Middle frontal gyrus (tissue), 1 donor: ENCODE data around the gene TMEM126A.
"Not testable (repeated sequence)": the region's sequence is repeated elsewhere in the genome, so short reads cannot be mapped to it uniquely, and the experiment has no call there.

Experiments used
- DNase-seq: peaks from one replicate; pipeline ENCODE4 v3.0.0-alpha.2; 2015; ENCODE audit warnings: low spot score; ENCODE audit errors: extremely low spot score

Gene TMEM126A

DNA sequence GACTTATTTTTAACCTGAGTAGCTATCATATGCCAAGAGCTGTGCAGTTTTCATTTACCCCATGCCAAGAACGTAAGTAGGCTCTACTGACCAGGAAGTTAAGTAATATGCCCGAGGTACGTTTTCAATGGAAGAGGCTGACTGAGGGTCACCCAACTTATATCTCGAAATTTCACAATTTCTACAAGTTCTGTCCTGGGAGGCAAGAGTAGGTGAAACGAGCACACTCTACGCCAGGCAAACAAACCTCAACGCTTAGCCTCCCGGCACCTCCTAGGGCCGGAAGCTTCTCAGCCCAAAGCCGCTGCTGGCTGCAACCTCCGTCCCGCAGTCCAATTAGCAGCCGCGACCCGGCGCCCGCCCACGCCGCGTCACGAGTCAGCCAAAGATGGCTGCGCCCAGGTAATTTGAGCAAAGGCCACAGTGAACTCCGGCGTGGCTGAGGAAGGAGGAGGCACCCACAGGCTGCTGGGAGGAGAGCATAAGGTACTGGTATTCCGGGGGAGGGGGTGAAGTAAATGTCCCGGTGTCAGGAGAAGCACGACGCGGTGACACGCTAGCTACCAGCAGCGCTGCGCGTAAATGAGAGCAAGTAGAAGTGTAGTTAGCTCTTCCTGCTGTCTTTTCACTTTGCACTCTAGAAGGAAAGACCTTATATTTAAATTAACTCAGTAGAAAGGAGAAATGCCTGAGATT is at the start of gene TMEM126A:
TMEM126A (plus strand) TSS at position 364 of the 696 bp plus-strand sequence. CDS start 2,289 bp downstream, outside the sequence.
- peak; percentile 90 for DNase-seq

DNA sequence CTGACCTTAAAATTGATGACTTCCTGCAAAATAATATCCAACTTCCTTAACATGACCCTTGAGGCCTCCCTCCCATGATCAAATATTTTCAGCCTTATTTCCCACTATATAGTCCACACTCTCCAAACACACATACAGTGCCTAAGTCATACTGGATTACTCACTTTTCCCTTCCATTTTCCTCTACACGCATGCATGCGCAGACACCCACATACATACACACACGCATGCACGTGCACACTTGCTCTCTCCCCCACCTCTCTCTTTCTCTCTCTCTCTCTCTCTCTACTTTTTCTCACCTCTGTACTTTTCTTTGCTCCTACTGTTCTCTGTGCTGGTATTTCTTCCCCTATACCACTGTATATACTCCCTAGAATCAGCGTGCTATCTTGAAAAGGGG is 48.7 kb upstream of the TMEM126A start:
- no peak for DNase-seq

GRCh38 chr11:85602526-85603213 is 45.1 kb upstream of the TMEM126A start:
- no peak for DNase-seq

DNA sequence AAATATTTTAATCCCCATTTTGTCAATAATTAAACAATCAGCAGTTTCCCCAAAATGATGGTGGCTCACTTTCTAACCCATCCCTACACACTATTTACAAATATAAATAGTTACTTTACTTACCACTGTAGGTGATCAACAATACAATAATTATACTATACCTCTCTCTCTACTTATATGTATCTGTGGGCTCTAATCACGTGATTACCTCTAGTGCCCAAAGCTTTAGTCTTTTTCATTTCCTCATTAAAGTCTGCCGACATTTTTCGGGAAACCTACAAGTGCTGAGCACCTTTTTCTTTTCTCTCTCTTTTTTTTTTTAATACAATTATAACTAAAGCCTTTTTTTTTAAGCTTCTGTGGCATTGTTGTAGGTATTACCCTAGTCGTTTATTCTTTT is 44.5 kb upstream of the TMEM126A start:
- no peak for DNase-seq

- not testable (repeated sequence) for DNase-seq
Observed at GRCh38 chr11:85606237-85606636, 41.5 kb upstream of the TMEM126A start.

GRCh38 chr11:85608621-85609020 is 39.1 kb upstream of the TMEM126A start:
- DNase-seq: not testable (repeated sequence)

- not testable (repeated sequence) for DNase-seq
Observed at GRCh38 chr11:85609286-85609685, 38.5 kb upstream of the TMEM126A start.

DNA sequence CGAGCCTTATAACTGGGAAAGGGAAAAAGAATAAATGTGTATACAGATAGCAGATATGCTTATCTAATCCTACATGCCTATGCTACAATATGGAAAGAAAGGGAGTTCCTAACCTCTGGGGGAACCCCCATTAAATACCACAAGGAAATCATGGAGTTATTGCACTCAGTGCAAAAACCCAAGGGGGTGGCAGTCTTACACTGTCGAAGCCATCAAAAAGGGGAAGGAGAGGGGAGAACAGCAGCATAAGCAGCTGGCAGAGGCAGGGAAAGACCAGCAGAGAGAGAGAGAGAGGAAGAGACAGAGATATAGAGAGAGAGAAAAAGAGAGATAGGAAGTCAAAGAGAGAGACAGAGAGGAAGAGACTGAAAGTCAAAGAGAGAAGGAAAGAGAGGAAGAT is 36.1 kb upstream of the TMEM126A start:
- DNase-seq: not testable (repeated sequence)

DNA sequence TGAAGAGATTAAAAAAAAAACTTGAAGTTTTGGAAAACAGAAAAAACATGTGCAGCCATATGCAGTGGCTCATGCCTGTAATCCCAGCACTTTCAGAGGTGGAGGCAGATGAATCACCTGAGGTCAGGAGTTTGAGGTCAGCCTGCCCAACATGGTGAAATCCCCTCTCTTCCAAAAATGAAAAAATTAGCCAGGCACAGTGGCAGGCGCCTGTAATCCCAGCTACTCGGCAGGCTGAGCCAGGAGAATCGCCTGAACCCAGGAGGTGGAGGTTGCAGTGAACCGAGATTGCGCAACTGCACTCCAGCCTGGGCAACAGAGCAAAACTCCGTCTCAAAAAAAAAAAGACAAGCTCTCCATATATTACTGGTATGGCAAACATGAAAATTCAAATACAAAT is 28.3 kb upstream of the TMEM126A start:
- no peak for DNase-seq

DNA sequence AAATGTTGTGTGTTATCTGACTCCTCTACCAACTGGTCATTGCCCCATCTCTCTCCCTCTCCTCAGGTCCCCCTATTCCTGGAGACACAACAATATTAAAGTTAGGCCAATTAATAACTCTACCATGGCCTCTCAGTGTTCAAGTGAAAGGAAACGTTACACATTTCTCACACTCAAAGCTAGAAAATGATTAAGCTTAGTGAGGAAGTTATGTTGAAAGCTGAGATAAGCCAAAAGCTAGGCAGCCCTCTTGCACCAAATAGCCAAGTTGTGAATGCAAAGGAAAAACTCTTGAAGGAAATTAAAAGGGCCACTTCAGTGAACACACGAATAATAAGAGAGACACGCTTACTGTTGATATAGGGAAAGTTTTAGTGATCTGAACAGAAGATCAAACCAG is 27.5 kb upstream of the TMEM126A start:
- no peak for DNase-seq

GRCh38 chr11:85626496-85626895 is 21.3 kb upstream of the TMEM126A start:
- no peak for DNase-seq

DNA sequence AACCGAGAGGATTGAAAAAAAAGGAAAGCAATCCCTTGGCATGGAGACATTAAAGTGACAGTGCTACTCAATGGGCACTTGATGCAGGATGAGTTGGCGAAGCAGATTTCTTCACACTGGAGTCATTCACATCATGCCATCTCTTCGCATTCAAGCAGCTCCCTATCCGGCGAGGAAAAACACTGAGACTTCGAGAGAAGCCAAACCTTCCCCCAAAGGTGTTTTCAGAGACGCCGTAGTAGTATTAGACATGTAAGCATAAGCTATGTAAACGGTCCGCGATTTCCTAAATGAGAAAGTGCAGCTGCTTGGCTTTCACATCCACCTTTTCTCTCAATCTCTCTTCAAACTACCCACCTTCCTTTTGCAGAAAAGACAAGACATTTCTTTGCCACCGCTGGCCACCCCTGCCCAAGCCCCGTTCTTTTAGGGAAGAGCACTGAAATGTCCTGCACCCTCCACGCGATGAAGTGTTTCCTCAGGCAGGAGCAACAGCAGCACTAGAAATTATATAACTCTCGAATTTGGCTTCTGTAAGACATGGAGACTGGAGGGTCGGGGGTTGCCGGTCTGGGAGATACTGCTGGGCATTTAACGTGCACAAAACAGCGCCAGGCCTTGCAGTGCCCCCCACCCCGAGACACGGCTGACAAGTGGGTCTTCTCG is 20.3 kb upstream of the TMEM126A start, which contains the start of gene DLG2:
DLG2 (minus strand) TSS at position 13 of the 666 bp plus-strand sequence.
- peak; percentile 22 for DNase-seq

DNA sequence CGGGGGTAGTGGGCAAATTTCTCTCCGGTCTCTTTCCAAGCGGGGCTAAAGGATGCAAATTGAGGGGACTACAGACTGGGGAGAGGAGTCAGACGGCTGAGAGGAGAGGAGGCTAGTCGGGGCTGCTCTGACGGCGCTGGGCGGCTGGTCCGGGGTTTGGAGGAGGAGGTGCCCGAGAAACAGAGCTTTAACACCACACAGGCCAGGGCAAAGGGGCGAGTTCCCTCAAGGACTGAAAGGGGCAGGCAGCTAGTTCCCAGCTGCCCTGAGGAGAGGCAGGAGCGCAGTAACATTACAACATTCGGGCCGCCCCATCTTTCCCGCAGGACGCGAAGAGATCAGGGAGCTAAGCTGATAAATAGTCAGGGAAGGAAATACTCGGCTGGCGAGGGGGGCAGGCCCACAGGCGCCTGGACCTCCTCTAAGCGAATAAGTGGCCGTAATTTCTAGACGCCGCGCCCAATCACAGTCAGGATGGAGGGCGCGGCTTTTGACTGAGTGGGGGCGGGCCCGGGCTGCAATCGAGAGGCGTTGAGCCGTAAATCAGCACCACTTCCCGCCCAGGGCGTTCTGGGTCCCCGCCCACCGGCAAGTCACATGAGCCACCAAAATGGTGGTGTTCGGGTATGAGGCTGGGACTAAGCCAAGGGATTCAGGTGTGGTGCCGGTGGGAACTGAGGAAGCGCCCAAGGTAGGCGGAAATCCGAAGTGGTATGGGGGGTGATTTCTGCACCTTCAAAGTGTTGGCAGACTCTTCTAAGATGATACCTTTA is 19.6 kb upstream of the TMEM126A start, which contains the start of gene TMEM126B:
TMEM126B (plus strand) TSS at position 596 of the 773 bp plus-strand sequence; CDS start at position 611, 15 bp downstream.
- peak; percentile 97 for DNase-seq

DNA sequence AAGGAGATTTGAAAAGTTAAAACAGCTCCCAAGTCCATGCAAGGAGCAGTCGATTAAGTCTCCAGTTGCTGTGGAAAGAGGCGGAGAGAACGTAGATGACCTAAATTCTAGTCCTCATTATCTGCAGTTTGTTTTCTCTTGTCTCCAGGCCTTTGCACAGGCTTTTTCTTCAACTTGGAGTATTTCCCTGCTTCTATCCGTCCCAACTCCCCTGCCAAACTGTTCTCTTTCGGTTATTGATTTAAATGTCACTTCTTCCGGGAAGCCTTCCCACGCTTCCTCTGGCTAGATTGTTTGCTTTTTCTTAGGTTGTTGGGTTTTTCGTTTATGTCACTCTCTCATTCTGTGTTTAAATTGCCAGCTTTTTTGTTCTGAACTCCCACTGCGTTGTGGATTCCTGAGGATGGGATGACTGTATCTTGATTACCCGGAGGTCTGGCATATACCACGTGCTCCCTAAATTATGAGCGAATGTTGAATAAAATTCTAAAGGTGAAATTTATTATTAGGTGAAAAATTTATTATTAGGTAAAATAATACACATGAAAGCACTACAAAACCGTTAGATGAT is 18.9 kb upstream of the TMEM126A start:
- DNase-seq: no peak

DNA sequence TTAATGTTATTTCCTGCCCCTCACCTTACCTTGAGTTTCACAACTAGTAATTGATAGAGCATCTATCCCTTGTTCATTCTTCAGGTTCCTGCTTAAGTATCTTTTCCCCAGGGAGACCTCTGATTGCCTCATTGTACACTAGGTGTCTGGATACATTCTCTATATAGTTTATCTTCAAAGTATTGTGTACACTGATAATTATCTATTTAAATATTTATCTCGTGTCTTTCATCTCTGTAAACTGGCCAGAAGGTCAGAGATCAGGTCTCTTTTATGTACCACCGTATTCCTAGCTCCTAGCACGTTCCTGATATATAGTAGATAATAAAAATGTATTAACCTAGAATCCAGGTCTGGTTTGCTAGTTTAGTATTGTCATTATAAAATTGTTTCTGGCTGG is 13.0 kb upstream of the TMEM126A start:
- no peak for DNase-seq

DNA sequence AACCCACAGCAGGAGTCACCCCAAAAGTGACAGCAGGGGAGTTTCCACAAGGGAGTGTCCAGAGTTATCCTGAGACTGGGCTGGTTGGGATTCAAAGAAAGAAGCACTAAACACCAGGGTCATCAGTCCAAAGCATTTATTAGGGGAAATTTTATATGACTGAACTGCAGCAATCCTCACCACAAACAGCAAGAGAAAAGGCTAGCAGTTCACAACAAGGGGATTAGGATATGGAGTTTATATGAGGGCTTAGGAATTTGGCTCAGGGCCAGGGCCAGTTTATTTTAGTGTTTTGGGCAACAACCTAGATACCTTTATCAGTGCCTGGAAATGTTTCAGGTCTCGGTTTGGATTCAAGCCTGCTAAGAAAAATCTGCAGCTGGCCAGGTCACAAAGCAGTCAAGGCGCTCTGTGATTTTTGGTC is 4.6 kb upstream of the TMEM126A start:
- DNase-seq: no peak

DNA sequence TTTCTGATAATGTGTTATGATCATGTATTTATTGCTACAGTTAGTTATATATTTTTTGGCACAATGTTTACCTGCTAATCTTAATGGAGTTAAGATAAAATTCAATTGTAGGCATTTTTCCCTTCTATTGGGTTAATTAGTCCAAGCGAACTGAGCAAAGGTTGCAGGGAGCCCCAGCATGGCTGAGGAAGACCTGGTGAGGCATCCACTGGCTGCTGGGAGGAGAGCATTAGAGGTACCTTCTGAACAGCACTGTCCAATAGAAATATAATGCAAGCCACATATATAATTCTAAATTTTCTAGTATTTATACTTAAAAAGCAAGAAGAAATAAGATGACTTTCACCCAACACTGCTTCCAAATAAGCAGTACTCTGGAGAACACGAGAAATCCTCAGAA is 689 bp upstream of the TMEM126A start:
- no peak for DNase-seq

DNA sequence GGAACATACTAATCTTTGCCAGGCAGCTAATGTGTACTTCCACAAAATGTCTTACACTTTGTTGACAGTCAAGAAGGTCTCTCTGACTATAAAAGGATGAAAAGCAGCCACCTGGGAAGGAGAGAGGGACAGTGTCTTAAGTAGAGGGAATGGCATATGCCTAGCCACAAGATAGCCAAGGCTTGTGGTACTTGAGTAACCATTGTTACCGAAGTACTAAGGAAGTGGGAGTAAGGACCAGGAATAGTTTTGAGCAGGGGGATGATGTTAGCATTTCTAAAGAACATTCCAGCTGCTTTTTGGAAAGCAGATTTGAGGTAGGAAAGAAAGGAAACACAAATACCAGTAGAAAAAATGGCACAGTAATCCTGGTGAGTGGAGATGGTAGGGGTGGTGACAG is 3.4 kb downstream of the TMEM126A start:
- no peak for DNase-seq

- DNase-seq: no peak
Observed at GRCh38 chr11:85652786-85653447, 5.2 kb downstream of the TMEM126A start.

DNA sequence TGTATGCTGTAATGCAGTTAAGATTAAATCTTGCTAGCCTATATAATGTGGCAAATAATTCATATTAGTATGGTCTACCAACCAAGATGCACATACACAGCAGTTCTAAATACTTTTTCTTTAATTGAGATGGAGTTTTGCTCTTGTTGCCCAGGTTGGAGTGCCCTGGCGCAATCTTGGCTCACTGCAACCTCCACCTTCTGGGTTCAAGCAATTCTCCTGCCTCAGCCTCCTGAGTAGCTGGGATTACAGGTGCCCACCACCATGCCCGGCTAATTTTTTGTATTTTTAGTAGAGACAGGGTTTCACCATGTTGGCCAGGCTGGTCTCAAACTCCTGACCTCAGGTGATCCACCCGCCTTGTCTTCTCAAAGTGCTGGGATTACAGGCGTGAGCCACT is 6.6 kb downstream of the TMEM126A start:
- not testable (repeated sequence) for DNase-seq
